Left lung (tissue), 10 donors: ENCODE results near the gene SMAD7. TPM values are rescaled to one million over a fixed set of nuclear protein-coding genes. Genes with fewer than 3 reads are reported as not detected.

Experiments
- ATAC-seq: fragments of 200-7000 bp; cut with Tn5 transposase; one replicate; pipeline ENCODE4 v1.9.1; 2020; ENCODE audit warnings: moderate library complexity
- DNase-seq, 4 donors: peaks; one replicate each; pipeline ENCODE4 v3.0.0-alpha.2; 2013 to 2020
- H3K27ac ChIP-seq, 2 donors: fragments of 200-600 bp; sonication (generic) in 1 of 2; one replicate each; pipeline versions ENCODE4 v1.5.0 to v1.8.0; 2020 to 2021
- H3K27me3 ChIP-seq, 2 donors: fragments of 200-600 bp; sonication (generic) in 1 of 2; one replicate each; pipeline versions ENCODE4 v1.5.0 to v1.8.0; 2020 to 2021
- H3K36me3 ChIP-seq, 2 donors: fragments of 200-600 bp; sonication (generic) in 1 of 2; one replicate each; pipeline versions ENCODE4 v1.5.0 to v1.8.0; 2020 to 2021
- H3K4me1 ChIP-seq, 2 donors: fragments of 200-600 bp; one replicate each; pipeline ENCODE4 v1.8.0; 2021
- H3K4me3 ChIP-seq, 2 donors: fragments of 200-600 bp; sonication (generic) in 1 of 2; one replicate each; pipeline versions ENCODE4 v1.5.0 to v1.8.0; 2020 to 2021; ENCODE audit warnings: mild to moderate bottlenecking in 1 of 2
- H3K9me3 ChIP-seq, 2 donors: fragments of 200-600 bp; sonication (generic) in 1 of 2; one replicate each; pipeline versions ENCODE4 v1.5.0 to v1.8.0; 2020 to 2021
- CTCF ChIP-seq, 2 donors: fragments of 200-600 bp; sonication (generic) in 1 of 2; IDR thresholded peaks; one replicate each; pipeline versions ENCODE4 v1.5.0 to v1.8.0; 2021; ENCODE audit warnings: antibody characterized with exemption in 2 of 2
- intact Hi-C, 2 donors: fragments of 100-400 bp; cut with DNase I; formaldehyde crosslinking; loops; one replicate each; pipeline versions ENCODE4 v1.11.2 to v1.14.2; 2022
- polyA plus RNA-seq, 6 donors: library from polyadenylated mRNA; unstranded; fragments of 120-200 nt; gene quantifications; one replicate each; pipeline ENCODE4 v1.2.1, GENCODE V29; 2013; ENCODE audit not compliant: insufficient read length in 6 of 6
- total RNA-seq, 2 donors: library from RNA; stranded (reverse); fragmentation: NEBNext Ultra II Directional; extraction: Animal tissue kit (Norgen Biotek cat#: 25700); gene quantifications; one replicate each; pipeline ENCODE4 v1.2.1, GENCODE V29; 2021
- donor health status: DM: no; HTN: yes; CAD: no.
- donor health status: DM: no; HTN: no; CAD: no.

Gene SMAD7
- total and polyA plus RNA-seq, 8 donors, result 43.3 to 71.2 (median 61.9) TPM

GRCh38 chr18:48877941-48878340, 72.8 kb downstream of the SMAD7 start:
- DNase-seq, result no peak
- intact Hi-C loops, result no loop called here
- no peak for ATAC-seq
- Histone ChIP-seq H3K27ac (no peak overlapping the region), H3K36me3 (no peaks in the 10 kb centered on the region), H3K27me3 (no peaks in the 10 kb centered on the region), H3K9me3 (no peaks in the 10 kb centered on the region), H3K4me1 (peaks cover 6 to 24% of the 10 kb centered on the region in 2 donors), H3K4me3 (no peak overlapping the region)
- TF ChIP-seq CTCF (IDR thresholded peaks at IDR 0.05), result no peak

- DNase-seq (no peak), ATAC-seq (no peak)
- Histone ChIP-seq H3K4me3 (no peak overlapping the region), H3K27me3 (no peaks in the 10 kb centered on the region), H3K4me1 (peaks cover 11 to 32% of the 10 kb centered on the region in 2 donors), H3K36me3 (no peaks in the 10 kb centered on the region), H3K27ac (no peak overlapping the region), H3K9me3 (no peaks in the 10 kb centered on the region)
- intact Hi-C loops, result no loop called here
- no peak for TF ChIP-seq CTCF (IDR thresholded peaks at IDR 0.05)
Observed at GRCh38 chr18:48876590-48876989, 74.2 kb downstream of the SMAD7 start.

DNA sequence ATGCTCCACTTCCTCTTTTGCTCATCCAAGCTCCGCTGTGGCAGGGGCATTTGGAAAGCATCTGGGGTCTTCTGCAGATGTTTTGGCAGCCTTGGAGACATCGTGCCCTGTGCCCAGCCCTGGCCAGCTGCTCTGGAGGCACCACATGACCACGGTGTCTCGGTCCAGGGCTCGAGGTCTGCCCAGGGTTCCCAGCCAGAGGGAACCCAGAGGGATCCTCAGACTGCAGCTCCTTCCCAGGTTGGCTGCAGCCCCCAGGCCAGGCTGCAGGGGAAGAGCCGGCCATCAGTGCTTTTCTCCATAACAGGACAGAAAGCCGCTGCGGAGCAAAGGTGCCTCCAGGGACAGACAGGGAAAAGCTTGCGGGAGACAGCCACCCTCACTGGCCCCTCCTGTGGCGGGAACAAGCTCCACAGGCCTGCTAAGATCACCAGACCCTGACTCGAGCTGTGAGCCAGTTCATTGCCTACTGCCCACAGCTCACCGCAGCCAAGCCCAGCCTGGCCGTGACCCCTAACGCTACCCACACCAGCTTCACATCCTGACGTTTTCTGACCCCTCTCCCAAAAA, 74.7 kb downstream of the SMAD7 start:
- ATAC-seq (no peak), DNase-seq (peak in 1 of 4 donors; percentile 59)
- Histone ChIP-seq H3K4me3 (no peak overlapping the region), H3K27me3 (no peaks in the 10 kb centered on the region), H3K9me3 (no peaks in the 10 kb centered on the region), H3K27ac (no peak overlapping the region), H3K36me3 (no peaks in the 10 kb centered on the region), H3K4me1 (peaks cover 11 to 32% of the 10 kb centered on the region in 2 donors)
- intact Hi-C loops, result no loop called here
- TF ChIP-seq CTCF (IDR thresholded peaks at IDR 0.05), result no peak

DNA sequence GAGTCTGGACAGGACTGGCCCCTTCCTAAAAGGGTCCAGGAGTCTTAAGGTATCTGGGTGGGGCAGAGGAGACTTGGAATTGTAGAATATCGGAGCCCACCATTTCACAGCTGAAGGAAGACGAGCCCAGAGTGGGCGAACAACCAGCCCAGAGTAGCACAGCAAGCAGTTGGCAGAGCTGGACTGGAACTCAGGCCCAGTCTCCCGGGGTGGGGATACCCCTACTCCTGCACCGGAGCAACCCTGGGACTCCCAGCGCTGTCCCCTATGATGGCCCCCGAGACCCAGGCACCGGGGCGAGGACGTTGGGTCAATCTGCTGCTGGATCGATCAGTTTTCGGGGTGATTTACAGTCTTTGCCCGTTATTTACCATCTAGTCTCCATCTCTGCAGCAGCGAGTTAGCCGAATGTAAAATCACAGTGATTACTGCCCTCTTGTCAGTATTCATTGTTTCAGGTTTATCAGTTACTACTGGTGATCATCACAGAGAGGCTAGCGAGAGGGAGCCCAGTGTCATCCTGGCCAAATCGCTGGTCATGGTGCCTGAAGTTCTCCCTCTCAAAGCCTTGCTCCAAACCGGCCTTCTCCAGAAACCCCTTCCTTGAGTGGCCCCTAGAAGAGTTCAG, 75.3 kb downstream of the SMAD7 start:
- intact Hi-C loops, result no loop called here
- Histone ChIP-seq H3K9me3 (no peaks in the 10 kb centered on the region), H3K27me3 (no peaks in the 10 kb centered on the region), H3K36me3 (no peaks in the 10 kb centered on the region), H3K4me1 (peaks cover 11 to 30% of the 10 kb centered on the region in 2 donors), H3K4me3 (no peak overlapping the region), H3K27ac (no peak overlapping the region)
- TF ChIP-seq CTCF (IDR thresholded peaks at IDR 0.05), result no peak
- DNase-seq, result peak in 1 of 4 donors; percentile 53
- no peak for ATAC-seq

- no peaks in the 10 kb centered on the region for H3K36me3 ChIP-seq
Observed at GRCh38 chr18:48874701-48875162, 76.0 kb downstream of the SMAD7 start.

More at GRCh38 chr18:48874701-48875162, 76.0 kb downstream of the SMAD7 start:
- DNase-seq, result peak in 1 of 4 donors; percentile 50
- Histone ChIP-seq H3K4me3 (no peak overlapping the region), H3K4me1 (peaks cover 11 to 25% of the 10 kb centered on the region in 2 donors), H3K27ac (no peak overlapping the region), H3K27me3 (no peaks in the 10 kb centered on the region), H3K9me3 (no peaks in the 10 kb centered on the region)
- intact Hi-C loops, result no loop called here
- no peak for TF ChIP-seq CTCF (IDR thresholded peaks at IDR 0.05)
- ATAC-seq, result no peak
